Measurements from ENCODE around the gene MEPCE. TPM values are rescaled to one million over a fixed set of nuclear protein-coding genes. Genes with fewer than 3 reads are reported as not detected.

The MEPCE gene
- polyA plus RNA-seq, 4 donors = 52.4 to 69.2 (median 56.7) TPM

GRCh38 chr7:100402241-100402640 is 27.4 kb upstream of the MEPCE start:
- DNase-seq (ENCODE audit: low read depth in 4 of 4, low spot score in 2 of 4) = no peak

- no peak for DNase-seq (ENCODE audit: low read depth in 4 of 4, low spot score in 2 of 4)
These were observed 22.9 kb upstream of the MEPCE start for GRCh38 chr7:100406767-100407166.

- peak in 2 of 4 donors; percentile 44 to 59 for DNase-seq (ENCODE audit: low read depth in 4 of 4, low spot score in 2 of 4)
These were observed 22.1 kb upstream of the MEPCE start for GRCh38 chr7:100407285-100408180.

GRCh38 chr7:100411101-100411500 is 18.5 kb upstream of the MEPCE start:
- no peak for DNase-seq (ENCODE audit: low read depth in 4 of 4, low spot score in 2 of 4)

GRCh38 chr7:100413346-100413745 is 16.3 kb upstream of the MEPCE start:
- no peak for DNase-seq (ENCODE audit: low read depth in 4 of 4, low spot score in 2 of 4)

- DNase-seq (ENCODE audit: low read depth in 4 of 4, low spot score in 2 of 4) = no peak
These were observed 15.7 kb upstream of the MEPCE start for GRCh38 chr7:100413889-100414288.

- no peak for DNase-seq (ENCODE audit: low read depth in 4 of 4, low spot score in 2 of 4)
These were observed 14.2 kb upstream of the MEPCE start for GRCh38 chr7:100415448-100415847.

- no peak for DNase-seq (ENCODE audit: low read depth in 4 of 4, low spot score in 2 of 4)
These were observed 10.5 kb upstream of the MEPCE start for GRCh38 chr7:100418930-100419659.

GRCh38 chr7:100419660-100420226 is 9.9 kb upstream of the MEPCE start:
- DNase-seq (ENCODE audit: low read depth in 4 of 4, low spot score in 2 of 4) = no peak

GRCh38 chr7:100423315-100423714 is 6.3 kb upstream of the MEPCE start:
- DNase-seq (ENCODE audit: low read depth in 4 of 4, low spot score in 2 of 4) = no peak

GRCh38 chr7:100425347-100425746 is 4.3 kb upstream of the MEPCE start:
- DNase-seq (ENCODE audit: low read depth in 4 of 4, low spot score in 2 of 4) = no peak

GRCh38 chr7:100426516-100426915 is 3.1 kb upstream of the MEPCE start:
- DNase-seq (ENCODE audit: low read depth in 4 of 4, low spot score in 2 of 4) = no peak

- no peak for DNase-seq (ENCODE audit: low read depth in 4 of 4, low spot score in 2 of 4)
These were observed 1.9 kb upstream of the MEPCE start for GRCh38 chr7:100427762-100428198.

GRCh38 chr7:100428199-100428966 is 1.2 kb upstream of the MEPCE start, which contains the start of gene ZCWPW1:
ZCWPW1 (minus strand) TSS chr7:100428703; CDS start chr7:100420649, 8,054 bp downstream.
- peak; percentile 89 to 98 (median 95) for DNase-seq (ENCODE audit: low read depth in 4 of 4, low spot score in 2 of 4)

- peak; percentile 97 to 100 (median 99) for DNase-seq (ENCODE audit: low read depth in 4 of 4, low spot score in 2 of 4)
These were observed 529 bp upstream of the MEPCE start for GRCh38 chr7:100428967-100429636.

- DNase-seq (ENCODE audit: low read depth in 4 of 4, low spot score in 2 of 4) = no peak
These were observed 1.1 kb downstream of the MEPCE start for GRCh38 chr7:100430493-100431285.

- no peak for DNase-seq (ENCODE audit: low read depth in 4 of 4, low spot score in 2 of 4)
These were observed 1.7 kb downstream of the MEPCE start for GRCh38 chr7:100431286-100431735.

- no peak for DNase-seq (ENCODE audit: low read depth in 4 of 4, low spot score in 2 of 4)
These were observed 2.4 kb downstream of the MEPCE start for GRCh38 chr7:100432053-100432452.

Data from left renal cortex interstitium (tissue), 4 donors.